H1 (cell line): ENCODE data around the gene MCHR1. TPM values are rescaled to one million over a fixed set of nuclear protein-coding genes. Genes with fewer than 3 reads are reported as not detected.

Experiments
- ASH2L ChIP-seq: fragments of 200-600, 300-600 bp; sonication (generic); IDR thresholded peaks from one replicate; pipeline ENCODE4 v1.7.1; 2017; ENCODE audit warnings: low read length
- ATF3 ChIP-seq: IDR thresholded peaks from 2 replicates; pipeline ENCODE4 v1.6.1; 2011; ENCODE audit warnings: low read depth, mild to moderate bottlenecking, low read length; ENCODE audit not compliant: insufficient read depth
- CBX5 ChIP-seq: fragments of 300-800, 300-1000 bp; sonication (generic); IDR thresholded peaks from 2 replicates; pipeline ENCODE4 v1.7.1; 2016; ENCODE audit warnings: antibody characterized with exemption, low read length, low read depth
- CEBPB ChIP-seq: IDR thresholded peaks from 2 replicates; pipeline ENCODE4 v1.6.1; 2012; ENCODE audit warnings: low read depth, low read length
- CHD7 ChIP-seq: fragments of 300-600 bp; sonication (generic); IDR thresholded peaks from 2 replicates; pipeline ENCODE4 v1.7.1; 2012; ENCODE audit warnings: low read length, moderate library complexity, mild to moderate bottlenecking, inconsistent platforms; ENCODE audit not compliant: insufficient replicate concordance
- HDAC6 ChIP-seq: IDR thresholded peaks from one replicate; pipeline ENCODE4 v1.7.1; 2012; ENCODE audit warnings: low read depth, mild to moderate bottlenecking, inconsistent platforms, low read length, moderate library complexity
- TAF7 ChIP-seq: optimal IDR thresholded peaks from 2 replicates; pipeline ENCODE3; 2011; ENCODE audit warnings: low read depth, mild to moderate bottlenecking, inconsistent platforms, low read length, moderate library complexity, borderline replicate concordance
- TBP ChIP-seq: IDR thresholded peaks from 2 replicates; pipeline ENCODE4 v1.6.1; 2011; ENCODE audit warnings: low read depth, low read length, improper control_type of control experiment
- YY1 ChIP-seq: IDR thresholded peaks from 2 replicates; pipeline ENCODE4 v1.6.1; 2011; ENCODE audit warnings: low read depth, mild to moderate bottlenecking, low read length
- polyA plus RNA-seq, 7 experiments: library from polyadenylated mRNA; depleted of rRNA in 3 of 7; stranded (reverse) in 5 of 7; unstranded in 2 of 7; fragments of >200 nt in 5 of 7; fragments of 200-250 nt in 2 of 7; gene quantifications; 1 replicate in 5 of 7; 2 replicates in 1 of 7; 4 replicates in 1 of 7; pipeline versions ENCODE4 v1.2.1 to v1.2.3, GENCODE V29; 2011 to 2013; ENCODE audit warnings: missing spikeins in 2 of 7, mixed read lengths in 2 of 7
- total RNA-seq: library from RNA; stranded (reverse); fragmentation: NEBNext Ultra II Directional; extraction: Animal tissue kit (Norgen Biotek cat#: 25700); gene quantifications from 2 replicates; pipeline ENCODE4 v1.2.1, GENCODE V29; 2021

MCHR1 gene
- total and polyA plus RNA-seq, 2 of the 8 experiments (the other 6 are each of a cell fraction or from before 2014, with no cell fraction given): 0.91 to 7.6 TPM

- TF ChIP-seq CHD7 (no peak), TBP (no peak), TAF7 (no peak), ASH2L (no peak), YY1 (no peak), HDAC6 (no peak), ATF3 (no peak), CEBPB (no peak), CBX5 (no peak)
Observed at GRCh38 chr22:40727964-40728615, 48.8 kb downstream of the MCHR1 start (continued).
